Esophagus muscularis mucosa (tissue), 3 donors: ENCODE data around the gene SLFN14.

Experiments used
- CTCF ChIP-seq, 3 experiments: fragments of 200-600 bp in 2 of 3; fragments of 450-650 bp in 1 of 3; sonication (generic) in 2 of 3; IDR thresholded peaks; one replicate each; pipeline ENCODE4 v1.5.1; 2017 to 2019; ENCODE audit warnings: antibody characterized with exemption in 3 of 3, mild to moderate bottlenecking in 2 of 3, moderate library complexity in 1 of 3
- POLR2A ChIP-seq: fragments of 450-650 bp; IDR thresholded peaks from one replicate; pipeline ENCODE4 v1.6.1; 2017; ENCODE audit warnings: antibody characterized with exemption, moderate library complexity, mild to moderate bottlenecking, low read depth

DNA sequence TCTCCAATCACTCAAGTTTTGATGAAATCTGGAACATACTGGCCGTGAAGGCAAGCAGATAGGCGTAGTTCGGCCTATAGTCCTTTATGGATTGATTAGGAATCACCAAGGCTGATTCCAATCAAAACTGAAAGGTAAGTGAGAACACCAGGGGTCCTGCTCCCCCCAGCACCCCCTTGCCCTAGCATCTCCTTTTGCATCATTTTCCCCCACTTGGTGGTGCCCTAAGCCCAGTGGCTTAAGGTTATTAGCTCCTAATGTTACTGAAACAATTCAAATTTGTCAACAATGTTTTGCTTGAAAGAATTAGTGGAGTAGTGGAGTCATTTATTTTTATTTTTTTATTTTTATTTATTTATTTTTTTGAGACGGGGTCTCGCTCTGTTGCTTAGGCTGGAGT, 4.9 kb downstream of the SLFN14 start:
- TF ChIP-seq POLR2A: no peak
- TF ChIP-seq CTCF (IDR thresholded peaks at IDR 0.05): peak in 2 of 3 experiments; percentile 19 to 30
